Measurements from ENCODE around the gene RNF222. TPM values are rescaled to one million over a fixed set of nuclear protein-coding genes. Genes with fewer than 3 reads are reported as not detected.
"Not testable (repeated sequence)": the region's sequence is repeated elsewhere in the genome, so short reads cannot be mapped to it uniquely, and the experiment has no call there.

RNF222 gene
- polyA plus RNA-seq, 3 donors = 0.03 TPM; not detected in 2

GRCh38 chr17:8362651-8363332 lies 34.8 kb downstream of the RNF222 start:
- 91 to 94% (median 91%) methylated on average over 4 of the region's 4 CpGs for WGBS, 3 donors
- H3K27ac ChIP-seq (ENCODE audit: low read depth, low read length) = no peak overlapping the region

GRCh38 chr17:8360751-8361150 lies 36.9 kb downstream of the RNF222 start:
- H3K27ac ChIP-seq (ENCODE audit: low read depth, low read length) = no peak overlapping the region
- WGBS, 3 donors = 33 to 47% (median 47%) methylated on average over 3 of the region's 3 CpGs

GRCh38 chr17:8360260-8360659 lies 37.4 kb downstream of the RNF222 start:
- WGBS, 3 donors = 29 to 35% (median 29%) methylated on average over 3 of the region's 3 CpGs
- H3K27ac ChIP-seq (ENCODE audit: low read depth, low read length) = no peak overlapping the region

- H3K27ac ChIP-seq (ENCODE audit: low read depth, low read length) = no peak overlapping the region
- WGBS, 3 donors = 46 to 73% (median 47%) methylated on average over 5 of the region's 5 CpGs
These were observed 37.9 kb downstream of the RNF222 start for GRCh38 chr17:8359769-8360168.

GRCh38 chr17:8357910-8358309 lies 39.7 kb downstream of the RNF222 start:
- WGBS, 3 donors = 86 to 98% (median 94%) methylated on average over 3 of the region's 3 CpGs
- no peak overlapping the region for H3K27ac ChIP-seq (ENCODE audit: low read depth, low read length)

GRCh38 chr17:8354236-8354635 lies 43.4 kb downstream of the RNF222 start:
- H3K27ac ChIP-seq (ENCODE audit: low read depth, low read length) = no peak overlapping the region
- 62 to 82% (median 65%) methylated on average over 8 of the region's 8 CpGs for WGBS, 3 donors

GRCh38 chr17:8353736-8354135 lies 43.9 kb downstream of the RNF222 start:
- 68 to 76% (median 71%) methylated on average over 7 of the region's 7 CpGs for WGBS, 3 donors
- H3K27ac ChIP-seq (ENCODE audit: low read depth, low read length) = no peak overlapping the region

GRCh38 chr17:8350339-8350738 lies 47.3 kb downstream of the RNF222 start:
- WGBS, 3 donors = 60 to 82% (median 81%) methylated on average over 7 of the region's 7 CpGs
- H3K27ac ChIP-seq (ENCODE audit: low read depth, low read length) = no peak overlapping the region

GRCh38 chr17:8347001-8347400 lies 50.6 kb downstream of the RNF222 start:
- not testable (repeated sequence) for H3K27ac ChIP-seq (ENCODE audit: low read depth, low read length)
- 47 to 60% (median 50%) methylated on average over 17 to 25 of the region's 25 CpGs for WGBS, 3 donors

- WGBS, 3 donors = 44 to 78% (median 71%) methylated on average over 5 of the region's 5 CpGs
These were observed 51.5 kb downstream of the RNF222 start for GRCh38 chr17:8345951-8346665.

GRCh38 chr17:8345052-8345690 lies 52.5 kb downstream of the RNF222 start:
- WGBS, 3 donors = 67 to 69% (median 68%) methylated on average over 6 of the region's 6 CpGs
- no peak overlapping the region for H3K27ac ChIP-seq (ENCODE audit: low read depth, low read length)

More at GRCh38 chr17:8345951-8346665, 51.5 kb downstream of the RNF222 start:
- no peak overlapping the region for H3K27ac ChIP-seq (ENCODE audit: low read depth, low read length)

- WGBS, 3 donors = 67 to 77% (median 70%) methylated on average over 4 of the region's 4 CpGs
These were observed 56.2 kb downstream of the RNF222 start for GRCh38 chr17:8341456-8341855.

More at GRCh38 chr17:8341456-8341855, 56.2 kb downstream of the RNF222 start:
- H3K27ac ChIP-seq (ENCODE audit: low read depth, low read length) = no peak overlapping the region

Other genes with a start within 250 kb of the RNF222 start
- 100 to 1,000 TPM in 2 of 3 donors, 10 to 100 TPM in 1; 89.7 to 239 (median 142) TPM for gene PER1, start 245.4 kb downstream of the RNF222 start, polyA plus RNA-seq
- 10 to 100 TPM; 36.0 to 52.6 (median 49.6) TPM for gene VAMP2, start 234.9 kb downstream of the RNF222 start, polyA plus RNA-seq
- gene TMEM107, start 221.4 kb downstream of the RNF222 start, polyA plus RNA-seq = 10 to 100 TPM in 1 of 3 donors, 1 to 10 TPM in 2; 4.5 to 12.1 (median 8.6) TPM
- gene BORCS6, start 207.6 kb downstream of the RNF222 start, polyA plus RNA-seq = 10 to 100 TPM in 1 of 3 donors, 1 to 10 TPM in 2; 3.3 to 13.9 (median 5.2) TPM
- gene AURKB, start 187.3 kb downstream of the RNF222 start, polyA plus RNA-seq = 1 to 10 TPM in 1 of 3 donors, under 1 TPM in 2; 0.52 to 2.5 (median 0.56) TPM
- 10 to 100 TPM; 10.3 to 19.8 (median 12.1) TPM for gene CTC1, start 149.8 kb downstream of the RNF222 start, polyA plus RNA-seq
- gene PFAS, start 148.5 kb downstream of the RNF222 start, polyA plus RNA-seq = 10 to 100 TPM in 1 of 3 donors, 1 to 10 TPM in 2; 8.2 to 20.7 (median 9.3) TPM
- 10 to 100 TPM; 19.1 to 36.4 (median 32.4) TPM for gene RANGRF, start 109.2 kb downstream of the RNF222 start, polyA plus RNA-seq
- 1 to 10 TPM; 2.9 to 5.7 (median 3.9) TPM for gene SLC25A35, start 102.4 kb downstream of the RNF222 start, polyA plus RNA-seq
- 10 to 100 TPM in 2 of 3 donors, 1 to 10 TPM in 1; 3.2 to 66.0 (median 54.8) TPM for gene ARHGEF15, start 87.6 kb downstream of the RNF222 start, polyA plus RNA-seq
- not detected for gene ODF4, start 58.0 kb downstream of the RNF222 start, polyA plus RNA-seq
- gene RPL26, start 14.6 kb downstream of the RNF222 start, polyA plus RNA-seq = 1,000 to 10,000 TPM; 2,554 to 5,822 (median 3,896) TPM
- gene NDEL1, start 38.1 kb upstream of the RNF222 start, polyA plus RNA-seq = 10 to 100 TPM; 14.8 to 68.8 (median 54.0) TPM
- 10 to 100 TPM in 2 of 3 donors, 1 to 10 TPM in 1; 7.0 to 19.8 (median 18.9) TPM for gene MYH10, start 232.9 kb upstream of the RNF222 start, polyA plus RNA-seq